SK-N-SH (cell line): Measurements from ENCODE around the gene PCDHGC4. TPM values are rescaled to one million over a fixed set of nuclear protein-coding genes. Genes with fewer than 3 reads are reported as not detected.
A peak's percentile ranks its signal among the peaks of the same experiment; 100 is the strongest.

Source experiments
- CTCF ChIA-PET: fragments of 300-600, 350-600 bp; formaldehyde crosslinking; extraction: SDS; loops from one replicate; lab custom pipeline; 2021; lab: Yijun Ruan, JAX
- POLR2A ChIA-PET: fragments of 350-600 bp; sonication (Branson Sonifier 250); formaldehyde crosslinking; extraction: SDS; loops from one replicate; lab custom pipeline; 2020; ENCODE audit warnings: antibody characterized with exemption, inconsistent platforms; lab: Yijun Ruan, JAX
- DNase-seq: peaks from one replicate; pipeline ENCODE4 v3.0.0; 2012
- H2AFZ ChIP-seq: fragments of 200-600 bp; sonication (generic); 2 replicates; pipeline ENCODE4 v1.8.1; 2016; ENCODE audit warnings: antibody characterized with exemption, mild to moderate bottlenecking, low read depth
- H3F3A ChIP-seq: fragments of 200-600 bp; sonication (generic); replicated peaks from 2 replicates; pipeline ENCODE3; 2016; ENCODE audit warnings: antibody characterized with exemption, mild to moderate bottlenecking; ENCODE audit not compliant: insufficient read depth
- H3K27ac ChIP-seq, 2 experiments: fragments of 200-500 bp in 1 of 2; fragments of 200-600 bp in 1 of 2; sonication (Bioruptor generic) in 1 of 2; sonication (generic), shearing (Covaris generic) in 1 of 2; 2 replicates each; pipeline versions ENCODE4 v1.5.1 to v1.6.1; 2014 to 2016; ENCODE audit warnings: low read depth in 2 of 2, inconsistent platforms in 1 of 2, low read length in 1 of 2, mild to moderate bottlenecking in 1 of 2, mixed read lengths in 1 of 2
- H3K27me3 ChIP-seq: fragments of 200-600 bp; sonication (generic), shearing (Covaris generic); 2 replicates; pipeline ENCODE4 v1.6.1; 2016; ENCODE audit warnings: mixed run types; ENCODE audit not compliant: insufficient read depth
- H3K36me3 ChIP-seq, 2 experiments: fragments of 200-500 bp in 1 of 2; fragments of 200-600 bp in 1 of 2; sonication (Bioruptor generic) in 1 of 2; sonication (generic) in 1 of 2; replicated peaks in 1 of 2; 2 replicates each; pipeline versions ENCODE3 to v1.5.1; 2014 to 2016; ENCODE audit warnings: low read length in 1 of 2, mild to moderate bottlenecking in 1 of 2; ENCODE audit not compliant: insufficient read depth in 2 of 2, control insufficient read depth in 1 of 2
- H3K4me1 ChIP-seq, 2 experiments: fragments of 200-500 bp in 1 of 2; fragments of 200-600 bp in 1 of 2; sonication (Bioruptor generic) in 1 of 2; sonication (generic), shearing (Covaris generic) in 1 of 2; 2 replicates each; pipeline versions ENCODE4 v1.5.1 to v1.6.1; 2014 to 2016; ENCODE audit warnings: low read depth in 1 of 2, low read length in 1 of 2, mixed run types in 1 of 2; ENCODE audit not compliant: insufficient read depth in 2 of 2, control insufficient read depth in 1 of 2
- H3K4me2 ChIP-seq: fragments of 200-600 bp; sonication (generic), shearing (Covaris generic); 2 replicates; pipeline ENCODE4 v1.6.1; 2017; ENCODE audit warnings: mixed run types
- H3K4me3 ChIP-seq, 2 experiments: fragments of 200-500 bp in 1 of 2; fragments of 200-600 bp in 1 of 2; sonication (Bioruptor generic) in 1 of 2; sonication (generic), shearing (Covaris generic) in 1 of 2; 2 replicates each; pipeline versions ENCODE4 v1.5.1 to v1.8.1; 2014 to 2016; ENCODE audit warnings: low read depth in 2 of 2, inconsistent platforms in 1 of 2, low read length in 1 of 2, mild to moderate bottlenecking in 1 of 2, mixed read lengths in 1 of 2, moderate library complexity in 1 of 2
- H3K79me2 ChIP-seq: fragments of 200-600 bp; sonication (generic); 2 replicates; pipeline ENCODE4 v1.8.1; 2017; ENCODE audit warnings: mild to moderate bottlenecking; ENCODE audit not compliant: insufficient read depth
- H3K9ac ChIP-seq: fragments of 200-600 bp; sonication (generic); 2 replicates; pipeline ENCODE4 v1.6.1; 2017; ENCODE audit warnings: mixed run types
- H3K9me2 ChIP-seq: fragments of 200-600 bp; sonication (generic); 2 replicates; pipeline ENCODE4 v1.6.1; 2017; ENCODE audit warnings: mixed run types
- H3K9me3 ChIP-seq: fragments of 200-600 bp; sonication (generic); 2 replicates; pipeline ENCODE4 v1.6.1; 2017; ENCODE audit warnings: mixed run types, mild to moderate bottlenecking, moderate library complexity
- H4K20me1 ChIP-seq: fragments of 200-600 bp; sonication (generic); 2 replicates; pipeline ENCODE4 v1.6.1; 2017; ENCODE audit warnings: mild to moderate bottlenecking, mixed run types; ENCODE audit not compliant: insufficient read depth
- ELF1 ChIP-seq: IDR thresholded peaks from 2 replicates; pipeline ENCODE4 v1.4.0; 2012
- EP300 ChIP-seq, 2 experiments: IDR thresholded peaks; 2 replicates each; pipeline versions ENCODE4 v1.4.0 to v1.6.1; 2012; ENCODE audit warnings: borderline replicate concordance in 1 of 2, low read depth in 1 of 2, low read length in 1 of 2
- EZH2phosphoT487 ChIP-seq: fragments of 200-600 bp; sonication (generic); IDR thresholded peaks from 2 replicates; pipeline ENCODE4 v1.6.1; 2017; ENCODE audit warnings: low read depth, mixed run types, mild to moderate bottlenecking, antibody characterized with exemption, moderate library complexity, borderline replicate concordance
- FOXJ3 ChIP-seq: sonication (generic); formaldehyde crosslinking; IDR thresholded peaks from 2 replicates; pipeline ENCODE4 v1.5.1; 2020; ENCODE audit warnings: mild to moderate bottlenecking, missing genetic modification reagents
- FOXM1 ChIP-seq: IDR thresholded peaks from 2 replicates; pipeline ENCODE4 v1.4.0; 2012; ENCODE audit warnings: low read depth, mild to moderate bottlenecking
- GABPA ChIP-seq: IDR thresholded peaks from 2 replicates; pipeline ENCODE4 v1.4.0; 2012; ENCODE audit warnings: low read depth, mild to moderate bottlenecking
- GATA2 ChIP-seq: sonication (generic); formaldehyde crosslinking; IDR thresholded peaks from 2 replicates; pipeline ENCODE4 v1.5.0; 2020; ENCODE audit warnings: mild to moderate bottlenecking, missing genetic modification reagents
- MEF2A ChIP-seq: IDR thresholded peaks from 2 replicates; pipeline ENCODE4 v1.4.0; 2012; ENCODE audit warnings: low read depth, borderline replicate concordance
- MXI1 ChIP-seq: IDR thresholded peaks from 2 replicates; pipeline ENCODE4 v1.6.1; 2012; ENCODE audit warnings: mild to moderate bottlenecking, low read depth, low read length, improper control_type of control experiment
- NFIC ChIP-seq: IDR thresholded peaks from 2 replicates; pipeline ENCODE4 v1.4.0; 2012; ENCODE audit warnings: borderline replicate concordance
- RFX5 ChIP-seq: IDR thresholded peaks from 2 replicates; pipeline ENCODE4 v1.6.1; 2012; ENCODE audit warnings: mild to moderate bottlenecking, improper control_type of control experiment, low read length
- RXRA ChIP-seq: IDR thresholded peaks from 2 replicates; pipeline ENCODE4 v1.4.0; 2012; ENCODE audit warnings: low read depth, mild to moderate bottlenecking, borderline replicate concordance
- SIN3A ChIP-seq: IDR thresholded peaks from 2 replicates; pipeline ENCODE4 v1.6.1; 2012; ENCODE audit warnings: low read depth, mild to moderate bottlenecking, low read length, moderate library complexity, borderline replicate concordance
- TCF12 ChIP-seq: IDR thresholded peaks from 2 replicates; pipeline ENCODE4 v1.4.0; 2012
- YY1 ChIP-seq: IDR thresholded peaks from 2 replicates; pipeline ENCODE4 v1.4.0; 2012; ENCODE audit warnings: low read depth, mild to moderate bottlenecking
- WGBS: methylation state at CpG from one replicate; pipeline ENCODE4 v1.1.6; 2017; ENCODE audit warnings: low lambda C conversion rate; 5-methylcytosine and 5-hydroxymethylcytosine counted together
- polyA plus RNA-seq, 3 experiments: library from polyadenylated mRNA; depleted of rRNA; stranded (reverse); fragments of >200 nt; gene quantifications; 2 replicates each; pipeline ENCODE4 v1.2.3, GENCODE V29; 2012
- TF ChIP-seq, protein P1 (sequence below): fragments of 150-350 bp; IDR thresholded peaks from 2 replicates; pipeline ENCODE4 v1.6.1; 2017; ENCODE audit warnings: antibody characterized with exemption, low read length, low read depth, borderline replicate concordance
- TF ChIP-seq, protein P2 (sequence below): IDR thresholded peaks from 2 replicates; pipeline ENCODE4 v1.4.0; 2012; ENCODE audit warnings: low read depth, borderline replicate concordance
- TF ChIP-seq, protein P3 (sequence below): IDR thresholded peaks from 2 replicates; pipeline ENCODE4 v1.4.0; 2012; ENCODE audit warnings: low read depth
- TF ChIP-seq, protein P4 (sequence below): IDR thresholded peaks from 2 replicates; pipeline ENCODE4 v1.6.1; 2012; ENCODE audit warnings: mild to moderate bottlenecking, low read depth, low read length, moderate library complexity
- TF ChIP-seq, protein P5 (sequence below): IDR thresholded peaks from 2 replicates; pipeline ENCODE4 v1.4.0; 2012; ENCODE audit warnings: low read depth, borderline replicate concordance

Gene PCDHGC4
- polyA plus RNA-seq, 1 of the 3 experiments (the other 2 are of a cell fraction): 0.53 TPM

DNA sequence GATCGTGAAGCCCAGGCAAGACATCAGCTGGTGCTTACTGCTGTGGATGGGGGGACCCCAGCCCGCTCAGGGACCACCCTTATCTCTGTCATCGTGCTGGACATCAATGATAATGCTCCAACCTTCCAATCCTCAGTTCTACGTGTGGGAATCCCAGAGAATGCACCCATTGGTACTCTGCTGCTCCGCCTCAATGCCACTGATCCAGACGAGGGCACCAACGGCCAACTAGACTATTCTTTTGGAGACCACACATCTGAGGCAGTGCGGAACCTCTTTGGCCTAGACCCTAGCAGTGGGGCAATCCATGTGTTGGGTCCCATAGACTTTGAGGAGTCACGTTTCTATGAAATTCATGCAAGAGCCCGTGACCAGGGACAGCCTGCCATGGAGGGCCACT, 5.0 kb downstream of the PCDHGC4 start:
- Histone ChIP-seq H3K4me1 (peaks cover 31 to 32% of the 10 kb centered on the region in 2 experiments; a peak in 3 of 4 replicates), H3K27ac (peak overlapping the region in 1 of 2 experiments; percentile 75; a peak in 3 of 4 replicates), H3K4me2 (peak overlapping the region; percentile 69), H3K4me3 (peak overlapping the region in 1 of 2 experiments; percentile 38; a peak in 1 of 4 replicates), H3K9me2 (no peaks in the 10 kb centered on the region), H3K36me3 (peaks cover 16 to 61% of the 10 kb centered on the region in 2 experiments), H3K9me3 (no peaks in the 10 kb centered on the region), H4K20me1 (peaks cover 28% of the 10 kb centered on the region; the same call in 1 of the 2 replicates), H3K27me3 (no peaks in the 10 kb centered on the region), H3F3A (peaks cover 9% of the 10 kb centered on the region), H2AFZ (no peak overlapping the region), H3K79me2 (peaks cover 84% of the 10 kb centered on the region), H3K9ac (no peak overlapping the region; the same call in 1 of the 2 replicates)
- WGBS: 89% methylated on average over 9 of the region's 10 CpGs
- TF ChIP-seq GATA2 (CRISPR knock-in tag) (no peak), MEF2A (no peak), MXI1 (no peak), FOXJ3 (CRISPR knock-in tag) (no peak), SIN3A (no peak), RFX5 (no peak), GABPA (no peak), FOXM1 (no peak), RXRA (no peak), EZH2phosphoT487 (no peak), NFIC (no peak), YY1 (no peak), TCF12 (no peak), ELF1 (no peak), EP300 (IDR thresholded peaks at IDR 0.05; ENCODE audit: borderline replicate concordance in 1 of 2, low read depth in 1 of 2, low read length in 1 of 2) (no peak)
- TF ChIP-seq, protein P1, sequence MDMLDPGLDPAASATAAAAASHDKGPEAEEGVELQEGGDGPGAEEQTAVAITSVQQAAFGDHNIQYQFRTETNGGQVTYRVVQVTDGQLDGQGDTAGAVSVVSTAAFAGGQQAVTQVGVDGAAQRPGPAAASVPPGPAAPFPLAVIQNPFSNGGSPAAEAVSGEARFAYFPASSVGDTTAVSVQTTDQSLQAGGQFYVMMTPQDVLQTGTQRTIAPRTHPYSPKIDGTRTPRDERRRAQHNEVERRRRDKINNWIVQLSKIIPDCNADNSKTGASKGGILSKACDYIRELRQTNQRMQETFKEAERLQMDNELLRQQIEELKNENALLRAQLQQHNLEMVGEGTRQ: no peak
- TF ChIP-seq, protein P2, sequence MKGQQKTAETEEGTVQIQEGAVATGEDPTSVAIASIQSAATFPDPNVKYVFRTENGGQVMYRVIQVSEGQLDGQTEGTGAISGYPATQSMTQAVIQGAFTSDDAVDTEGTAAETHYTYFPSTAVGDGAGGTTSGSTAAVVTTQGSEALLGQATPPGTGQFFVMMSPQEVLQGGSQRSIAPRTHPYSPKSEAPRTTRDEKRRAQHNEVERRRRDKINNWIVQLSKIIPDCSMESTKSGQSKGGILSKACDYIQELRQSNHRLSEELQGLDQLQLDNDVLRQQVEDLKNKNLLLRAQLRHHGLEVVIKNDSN: no peak
- TF ChIP-seq, protein P3, sequence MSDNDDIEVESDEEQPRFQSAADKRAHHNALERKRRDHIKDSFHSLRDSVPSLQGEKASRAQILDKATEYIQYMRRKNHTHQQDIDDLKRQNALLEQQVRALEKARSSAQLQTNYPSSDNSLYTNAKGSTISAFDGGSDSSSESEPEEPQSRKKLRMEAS: no peak
- TF ChIP-seq, protein P4, sequence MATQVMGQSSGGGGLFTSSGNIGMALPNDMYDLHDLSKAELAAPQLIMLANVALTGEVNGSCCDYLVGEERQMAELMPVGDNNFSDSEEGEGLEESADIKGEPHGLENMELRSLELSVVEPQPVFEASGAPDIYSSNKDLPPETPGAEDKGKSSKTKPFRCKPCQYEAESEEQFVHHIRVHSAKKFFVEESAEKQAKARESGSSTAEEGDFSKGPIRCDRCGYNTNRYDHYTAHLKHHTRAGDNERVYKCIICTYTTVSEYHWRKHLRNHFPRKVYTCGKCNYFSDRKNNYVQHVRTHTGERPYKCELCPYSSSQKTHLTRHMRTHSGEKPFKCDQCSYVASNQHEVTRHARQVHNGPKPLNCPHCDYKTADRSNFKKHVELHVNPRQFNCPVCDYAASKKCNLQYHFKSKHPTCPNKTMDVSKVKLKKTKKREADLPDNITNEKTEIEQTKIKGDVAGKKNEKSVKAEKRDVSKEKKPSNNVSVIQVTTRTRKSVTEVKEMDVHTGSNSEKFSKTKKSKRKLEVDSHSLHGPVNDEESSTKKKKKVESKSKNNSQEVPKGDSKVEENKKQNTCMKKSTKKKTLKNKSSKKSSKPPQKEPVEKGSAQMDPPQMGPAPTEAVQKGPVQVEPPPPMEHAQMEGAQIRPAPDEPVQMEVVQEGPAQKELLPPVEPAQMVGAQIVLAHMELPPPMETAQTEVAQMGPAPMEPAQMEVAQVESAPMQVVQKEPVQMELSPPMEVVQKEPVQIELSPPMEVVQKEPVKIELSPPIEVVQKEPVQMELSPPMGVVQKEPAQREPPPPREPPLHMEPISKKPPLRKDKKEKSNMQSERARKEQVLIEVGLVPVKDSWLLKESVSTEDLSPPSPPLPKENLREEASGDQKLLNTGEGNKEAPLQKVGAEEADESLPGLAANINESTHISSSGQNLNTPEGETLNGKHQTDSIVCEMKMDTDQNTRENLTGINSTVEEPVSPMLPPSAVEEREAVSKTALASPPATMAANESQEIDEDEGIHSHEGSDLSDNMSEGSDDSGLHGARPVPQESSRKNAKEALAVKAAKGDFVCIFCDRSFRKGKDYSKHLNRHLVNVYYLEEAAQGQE: no peak
- TF ChIP-seq, protein P5, sequence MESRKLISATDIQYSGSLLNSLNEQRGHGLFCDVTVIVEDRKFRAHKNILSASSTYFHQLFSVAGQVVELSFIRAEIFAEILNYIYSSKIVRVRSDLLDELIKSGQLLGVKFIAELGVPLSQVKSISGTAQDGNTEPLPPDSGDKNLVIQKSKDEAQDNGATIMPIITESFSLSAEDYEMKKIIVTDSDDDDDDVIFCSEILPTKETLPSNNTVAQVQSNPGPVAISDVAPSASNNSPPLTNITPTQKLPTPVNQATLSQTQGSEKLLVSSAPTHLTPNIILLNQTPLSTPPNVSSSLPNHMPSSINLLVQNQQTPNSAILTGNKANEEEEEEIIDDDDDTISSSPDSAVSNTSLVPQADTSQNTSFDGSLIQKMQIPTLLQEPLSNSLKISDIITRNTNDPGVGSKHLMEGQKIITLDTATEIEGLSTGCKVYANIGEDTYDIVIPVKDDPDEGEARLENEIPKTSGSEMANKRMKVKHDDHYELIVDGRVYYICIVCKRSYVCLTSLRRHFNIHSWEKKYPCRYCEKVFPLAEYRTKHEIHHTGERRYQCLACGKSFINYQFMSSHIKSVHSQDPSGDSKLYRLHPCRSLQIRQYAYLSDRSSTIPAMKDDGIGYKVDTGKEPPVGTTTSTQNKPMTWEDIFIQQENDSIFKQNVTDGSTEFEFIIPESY: no peak
- ChIA-PET CTCF (interaction anchor here (1.5 to 1.7 kb wide), 2 partner anchors 35 to 74 kb away, joined by 4 to 6 read pairs; no protein-coding TSS in a partner anchor), POLR2A (no interaction called here)
- no peak for DNase-seq
